Thymus (tissue), 11 donors: ENCODE data around the gene CPLX1. TPM values are rescaled to one million over a fixed set of nuclear protein-coding genes. Genes with fewer than 3 reads are reported as not detected.

Experiments used
- DNase-seq, 9 donors: peaks; one replicate each; pipeline ENCODE4 v3.0.0-alpha.2; 2013; ENCODE audit warnings: low spot score in 9 of 9, low read depth in 6 of 9, missing footprints in 1 of 9
- H3K27ac ChIP-seq, 2 donors: one replicate each; pipeline ENCODE4 v1.5.1; 2013; ENCODE audit warnings: control low read depth in 1 of 2, low read depth in 1 of 2, low read length in 1 of 2, mild to moderate bottlenecking in 1 of 2, moderate library complexity in 1 of 2
- H3K27me3 ChIP-seq, 2 donors: one replicate each; pipeline ENCODE4 v1.5.1; 2013; ENCODE audit warnings: low read length in 1 of 2; ENCODE audit not compliant: control insufficient read depth in 2 of 2, insufficient read depth in 1 of 2
- H3K36me3 ChIP-seq, 2 donors: one replicate each; pipeline ENCODE4 v1.5.1; 2013; ENCODE audit warnings: low read length in 1 of 2, mild to moderate bottlenecking in 1 of 2, moderate library complexity in 1 of 2; ENCODE audit not compliant: control insufficient read depth in 2 of 2, insufficient read depth in 2 of 2
- H3K4me1 ChIP-seq, 2 donors: one replicate each; pipeline ENCODE4 v1.5.1; 2013; ENCODE audit warnings: low read length in 2 of 2; ENCODE audit not compliant: control insufficient read depth in 2 of 2, insufficient read depth in 2 of 2
- H3K4me3 ChIP-seq, 2 donors: one replicate each; pipeline ENCODE4 v1.5.1; 2013; ENCODE audit warnings: low read length in 2 of 2, control low read depth in 1 of 2, mild to moderate bottlenecking in 1 of 2
- H3K9me3 ChIP-seq, 2 donors: one replicate each; pipeline ENCODE4 v1.5.1; 2013; ENCODE audit warnings: low read length in 1 of 2, mild to moderate bottlenecking in 1 of 2; ENCODE audit not compliant: control insufficient read depth in 2 of 2, insufficient read depth in 1 of 2
- WGBS: extraction: QIAGEN DNeasy Blood & Tissue Kit; methylation state at CpG from one replicate; pipeline ENCODE4 v1.1.7; 2013; 5-methylcytosine and 5-hydroxymethylcytosine counted together
- polyA plus RNA-seq: library from polyadenylated mRNA; stranded (reverse); fragments of 200-250 nt; gene quantifications from one replicate; pipeline ENCODE4 v1.2.3, GENCODE V29; 2013
- total RNA-seq: library from RNA; stranded (reverse); fragments of 120-200 nt; gene quantifications from one replicate; pipeline ENCODE4 v1.2.4, GENCODE V29; 2013
- donor health status: healthy.

The CPLX1 gene
- total and polyA plus RNA-seq, 2 donors: 3.5 to 7.9 TPM

- Histone ChIP-seq H3K36me3 (peaks cover 72 to 93% of the 10 kb centered on the region in 2 donors), H3K9me3 (peaks cover 0 to 5% of the 10 kb centered on the region in 2 donors), H3K27me3 (no peaks in the 10 kb centered on the region), H3K4me3 (no peak overlapping the region), H3K4me1 (no peaks in the 10 kb centered on the region), H3K27ac (no peak overlapping the region)
- DNase-seq: no peak
- WGBS: 90% methylated on average over 26 of the region's 26 CpGs
Observed at GRCh38 chr4:867526-868250, 41.8 kb upstream of the CPLX1 start.

GRCh38 chr4:866761-867390 lies 40.9 kb upstream of the CPLX1 start:
- Histone ChIP-seq H3K27ac (no peak overlapping the region), H3K4me3 (no peak overlapping the region), H3K9me3 (peaks cover 0 to 5% of the 10 kb centered on the region in 2 donors), H3K36me3 (peaks cover 68 to 92% of the 10 kb centered on the region in 2 donors), H3K4me1 (no peaks in the 10 kb centered on the region), H3K27me3 (no peaks in the 10 kb centered on the region)
- WGBS: 97% methylated on average over 28 of the region's 28 CpGs
- no peak for DNase-seq

DNA sequence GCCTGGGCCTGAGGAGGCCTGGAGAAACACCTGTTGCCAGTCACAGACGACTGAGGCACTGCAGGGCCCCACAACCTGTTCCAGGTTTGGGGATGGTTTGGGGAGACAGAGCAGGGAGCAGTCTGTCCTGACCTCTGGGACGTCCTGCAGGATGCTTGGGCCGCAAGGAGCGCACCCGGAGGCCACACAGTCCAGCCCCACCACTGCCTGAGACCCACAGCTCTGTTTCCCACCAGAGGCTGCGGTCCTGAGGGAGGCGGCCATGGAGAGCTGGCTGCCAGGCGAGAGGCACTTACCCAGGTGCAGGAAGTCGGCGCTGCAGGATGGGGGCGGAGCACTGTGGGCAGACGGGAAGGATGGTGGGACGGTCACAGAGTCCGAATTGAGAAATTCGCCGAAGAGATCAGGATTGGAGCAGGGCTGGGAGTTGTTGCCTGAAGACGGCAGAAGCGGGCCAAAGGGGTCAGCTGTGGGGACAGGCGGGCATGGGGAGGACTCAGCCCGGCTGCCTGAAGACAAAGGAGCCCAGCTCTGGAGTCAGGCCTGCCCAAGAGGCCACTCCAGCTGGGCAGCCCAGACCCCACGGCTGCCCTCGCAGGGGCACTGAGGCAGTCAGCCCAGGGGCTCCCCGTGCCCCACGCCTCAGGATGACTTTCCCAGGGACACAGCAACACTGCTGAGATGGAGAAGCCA lies 40.3 kb upstream of the CPLX1 start:
- Histone ChIP-seq H3K9me3 (peaks cover 0 to 5% of the 10 kb centered on the region in 2 donors), H3K4me3 (no peak overlapping the region), H3K27me3 (no peaks in the 10 kb centered on the region), H3K4me1 (no peaks in the 10 kb centered on the region), H3K36me3 (peaks cover 72 to 93% of the 10 kb centered on the region in 2 donors), H3K27ac (no peak overlapping the region)
- DNase-seq: no peak
- WGBS: 98% methylated on average over 24 of the region's 24 CpGs

DNA sequence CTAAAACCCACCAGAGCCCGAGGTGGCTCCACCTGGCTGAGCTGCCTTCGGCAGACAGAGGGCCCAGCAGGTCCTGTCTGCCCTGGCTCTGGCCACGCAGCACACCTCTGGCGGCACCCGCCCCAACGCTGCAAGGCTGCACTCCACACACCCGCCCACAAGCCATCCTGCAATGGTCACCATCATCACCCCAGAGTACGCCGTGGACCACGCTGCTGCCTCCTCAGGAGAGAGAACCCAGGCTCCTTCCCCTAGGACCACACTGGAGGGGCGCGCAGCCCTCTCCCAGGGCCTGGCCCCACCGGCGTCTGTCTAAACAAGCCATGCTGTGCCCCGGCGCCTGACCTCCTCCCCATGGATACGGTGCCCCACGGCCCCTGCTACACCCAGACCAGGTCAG lies 39.6 kb upstream of the CPLX1 start:
- Histone ChIP-seq H3K27me3 (no peaks in the 10 kb centered on the region), H3K4me3 (no peak overlapping the region), H3K4me1 (no peaks in the 10 kb centered on the region), H3K36me3 (peaks cover 72 to 93% of the 10 kb centered on the region in 2 donors), H3K9me3 (peaks cover 0 to 5% of the 10 kb centered on the region in 2 donors), H3K27ac (no peak overlapping the region)
- 92% methylated on average over 18 of the region's 18 CpGs for WGBS
- DNase-seq: no peak

DNA sequence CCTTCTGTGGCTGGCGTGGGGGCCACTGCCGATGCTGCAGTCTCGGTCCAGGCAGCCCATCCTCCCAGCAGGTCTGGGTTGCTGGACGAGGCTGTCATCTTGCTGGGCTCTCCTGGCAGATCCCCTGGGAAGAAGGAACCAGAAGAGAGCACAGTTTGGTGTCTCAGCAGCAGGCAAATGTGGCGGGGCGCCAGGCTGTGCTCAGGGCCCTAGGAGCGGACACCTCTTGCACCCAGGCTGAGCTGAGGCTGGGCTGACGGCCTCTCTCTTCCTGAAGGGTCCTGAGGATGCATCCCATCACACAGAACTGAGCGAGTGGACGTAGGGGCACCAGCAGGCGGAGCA lies 39.2 kb upstream of the CPLX1 start:
- Histone ChIP-seq H3K4me1 (no peaks in the 10 kb centered on the region), H3K27ac (no peak overlapping the region), H3K27me3 (no peaks in the 10 kb centered on the region), H3K9me3 (peaks cover 0 to 1% of the 10 kb centered on the region in 2 donors), H3K4me3 (no peak overlapping the region), H3K36me3 (peaks cover 72 to 90% of the 10 kb centered on the region in 2 donors)
- no peak for DNase-seq
- 97% methylated on average over 11 of the region's 11 CpGs for WGBS

DNA sequence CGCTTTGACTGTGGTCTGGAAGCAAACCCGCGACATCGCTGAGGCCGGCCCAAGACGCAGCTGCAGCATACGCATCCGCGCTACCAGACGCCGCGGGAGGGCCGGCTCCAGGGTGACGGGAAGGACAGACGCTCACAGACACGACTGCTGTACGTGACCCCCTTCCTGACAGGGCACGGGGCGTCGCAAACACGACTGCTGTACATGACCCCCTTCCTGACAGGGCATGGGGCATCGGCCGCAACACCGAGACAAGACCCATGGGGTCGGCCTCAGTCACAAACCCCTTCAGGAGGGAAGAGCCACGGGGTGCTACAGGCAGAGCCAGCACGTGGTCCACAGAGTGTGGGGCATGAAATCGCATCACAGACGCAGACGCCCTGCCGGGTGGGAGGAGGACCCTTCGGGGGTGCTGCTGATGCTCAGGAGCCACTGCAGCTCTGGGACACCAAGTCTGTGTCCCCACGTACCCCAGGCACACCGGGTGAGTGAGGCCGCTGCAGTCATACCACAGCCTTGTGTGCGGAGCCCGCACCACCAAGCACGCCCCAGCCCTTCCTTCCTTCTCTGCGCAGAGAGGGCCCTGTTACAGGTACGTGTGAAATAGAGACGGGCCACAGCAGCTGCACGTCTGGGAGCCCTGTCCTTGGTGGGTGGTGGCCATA lies 38.7 kb upstream of the CPLX1 start:
- WGBS: 97% methylated on average over 42 of the region's 42 CpGs
- Histone ChIP-seq H3K27me3 (no peaks in the 10 kb centered on the region), H3K4me1 (no peaks in the 10 kb centered on the region), H3K4me3 (no peak overlapping the region), H3K36me3 (peaks cover 69 to 87% of the 10 kb centered on the region in 2 donors), H3K9me3 (peaks cover 0 to 1% of the 10 kb centered on the region in 2 donors), H3K27ac (no peak overlapping the region)
- DNase-seq: no peak

DNA sequence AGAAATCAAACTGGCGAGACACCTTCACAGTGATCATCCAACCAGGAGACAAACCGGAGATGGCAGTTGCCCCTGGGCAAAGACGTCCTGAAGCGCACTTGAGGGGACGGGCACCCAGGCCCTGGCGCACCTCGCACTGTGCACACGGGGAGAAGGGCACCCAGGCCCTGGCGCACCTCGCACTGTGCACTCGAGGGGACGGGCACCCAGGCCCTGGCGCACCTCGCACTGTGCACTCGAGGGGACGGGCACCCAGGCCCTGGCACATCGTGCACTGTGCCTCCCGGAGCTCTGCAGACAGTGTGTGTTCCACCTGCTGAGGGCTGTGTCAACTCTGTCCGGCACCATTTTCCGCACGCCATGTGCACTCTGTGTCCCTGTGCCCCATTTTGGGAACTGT lies 34.6 kb upstream of the CPLX1 start:
- H3K4me1 ChIP-seq: no peaks in the 10 kb centered on the region
- H3K36me3 ChIP-seq: peaks cover 61 to 73% of the 10 kb centered on the region in 2 donors
- H3K4me3 ChIP-seq: no peak overlapping the region
- no peak for DNase-seq
- WGBS: 98% methylated on average over 21 of the region's 21 CpGs
- no peak overlapping the region for H3K27ac ChIP-seq
- H3K27me3 ChIP-seq: no peaks in the 10 kb centered on the region
- H3K9me3 ChIP-seq: peaks cover 1 to 32% of the 10 kb centered on the region in 2 donors

GRCh38 chr4:859496-859895 lies 33.6 kb upstream of the CPLX1 start:
- H3K4me3 ChIP-seq: no peak overlapping the region
- H3K27ac ChIP-seq: no peak overlapping the region
- no peaks in the 10 kb centered on the region for H3K27me3 ChIP-seq
- no peak for DNase-seq
- H3K4me1 ChIP-seq: no peaks in the 10 kb centered on the region
- peaks cover 1 to 32% of the 10 kb centered on the region in 2 donors for H3K9me3 ChIP-seq
- H3K36me3 ChIP-seq: peaks cover 57 to 66% of the 10 kb centered on the region in 2 donors
- WGBS: 98% methylated on average over 13 of the region's 13 CpGs
